IMR-90 (cell line): Measurements from ENCODE around the gene RHBDD1.

Source experiments
- CEBPB ChIP-seq: IDR thresholded peaks from 2 replicates; pipeline ENCODE4 v1.6.1; 2012; ENCODE audit warnings: low read depth, low read length, improper control_type of control experiment
- CHD1 ChIP-seq: IDR thresholded peaks from 2 replicates; pipeline ENCODE4 v1.6.1; 2012; ENCODE audit warnings: low read depth, low read length, improper control_type of control experiment
- FOS ChIP-seq: fragments of 150-350 bp; IDR thresholded peaks from 2 replicates; pipeline ENCODE4 v1.6.1; 2016; ENCODE audit warnings: low read depth, low read length
- MAZ ChIP-seq: IDR thresholded peaks from 2 replicates; pipeline ENCODE4 v1.6.1; 2012; ENCODE audit warnings: low read depth, mild to moderate bottlenecking, low read length, improper control_type of control experiment, moderate library complexity, borderline replicate concordance
- POLR2A ChIP-seq: IDR thresholded peaks from 2 replicates; pipeline ENCODE4 v1.6.1; 2012; ENCODE audit warnings: mild to moderate bottlenecking, low read depth, low read length
- RCOR1 ChIP-seq: IDR thresholded peaks from 2 replicates; pipeline ENCODE4 v1.6.1; 2012; ENCODE audit warnings: mild to moderate bottlenecking, low read length, improper control_type of control experiment; ENCODE audit not compliant: insufficient replicate concordance
- RFX5 ChIP-seq: IDR thresholded peaks from 2 replicates; pipeline ENCODE4 v1.8.0; 2012; ENCODE audit warnings: low read depth, mild to moderate bottlenecking, low read length, moderate library complexity
- SMC3 ChIP-seq: fragments of 150-350 bp; IDR thresholded peaks from 2 replicates; pipeline ENCODE4 v1.6.1; 2016; ENCODE audit warnings: low read depth, mild to moderate bottlenecking, antibody characterized with exemption, low read length, moderate library complexity
- TF ChIP-seq, protein P1 (sequence below): conservative IDR thresholded peaks from 2 replicates; pipeline ENCODE4 v1.5.1; 2012; ENCODE audit warnings: mild to moderate bottlenecking, low read depth, low read length, improper control_type of control experiment

DNA sequence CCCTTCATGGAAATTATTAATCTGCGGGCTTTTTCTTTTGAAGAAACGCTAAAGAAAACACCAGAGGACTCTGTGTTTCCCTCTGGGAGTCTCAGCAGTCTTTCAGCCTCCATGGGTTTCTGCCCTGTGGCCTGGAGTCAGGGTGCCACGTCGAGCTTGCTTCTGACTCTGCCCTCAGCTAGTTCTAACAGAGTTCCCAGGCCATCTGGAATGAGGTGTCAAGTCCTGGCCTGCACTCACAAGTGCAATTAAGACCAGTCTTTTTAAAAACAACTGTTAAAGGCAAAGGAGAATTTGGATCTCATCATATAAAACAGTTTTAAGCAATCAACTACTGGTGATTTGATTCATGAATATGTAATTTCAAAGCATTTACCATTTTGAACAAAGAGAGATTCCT lies 157.3 kb downstream of the RHBDD1 start:
- TF ChIP-seq, protein P1, sequence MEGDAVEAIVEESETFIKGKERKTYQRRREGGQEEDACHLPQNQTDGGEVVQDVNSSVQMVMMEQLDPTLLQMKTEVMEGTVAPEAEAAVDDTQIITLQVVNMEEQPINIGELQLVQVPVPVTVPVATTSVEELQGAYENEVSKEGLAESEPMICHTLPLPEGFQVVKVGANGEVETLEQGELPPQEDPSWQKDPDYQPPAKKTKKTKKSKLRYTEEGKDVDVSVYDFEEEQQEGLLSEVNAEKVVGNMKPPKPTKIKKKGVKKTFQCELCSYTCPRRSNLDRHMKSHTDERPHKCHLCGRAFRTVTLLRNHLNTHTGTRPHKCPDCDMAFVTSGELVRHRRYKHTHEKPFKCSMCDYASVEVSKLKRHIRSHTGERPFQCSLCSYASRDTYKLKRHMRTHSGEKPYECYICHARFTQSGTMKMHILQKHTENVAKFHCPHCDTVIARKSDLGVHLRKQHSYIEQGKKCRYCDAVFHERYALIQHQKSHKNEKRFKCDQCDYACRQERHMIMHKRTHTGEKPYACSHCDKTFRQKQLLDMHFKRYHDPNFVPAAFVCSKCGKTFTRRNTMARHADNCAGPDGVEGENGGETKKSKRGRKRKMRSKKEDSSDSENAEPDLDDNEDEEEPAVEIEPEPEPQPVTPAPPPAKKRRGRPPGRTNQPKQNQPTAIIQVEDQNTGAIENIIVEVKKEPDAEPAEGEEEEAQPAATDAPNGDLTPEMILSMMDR, result no peak
- TF ChIP-seq RCOR1, result no peak
- no peak for TF ChIP-seq MAZ
- no peak for TF ChIP-seq CEBPB
- TF ChIP-seq SMC3, result no peak
- no peak for TF ChIP-seq FOS
- TF ChIP-seq CHD1, result no peak
- TF ChIP-seq POLR2A, result no peak
- no peak for TF ChIP-seq RFX5
